RCC 7860 (cell line): ENCODE measurements around the gene SEL1L2.
A peak's percentile ranks its signal among the peaks of the same experiment; 100 is the strongest.

Experiments
- DNase-seq: peaks from one replicate; pipeline ENCODE4 v3.0.0-alpha.2; 2015; ENCODE audit warnings: low spot score
- FAIRE-seq: peaks from 2 replicates; lab custom pipeline; 2012; peaks lifted over from hg19 to GRCh38; lab: Jason Lieb, UNC

The SEL1L2 gene

DNA sequence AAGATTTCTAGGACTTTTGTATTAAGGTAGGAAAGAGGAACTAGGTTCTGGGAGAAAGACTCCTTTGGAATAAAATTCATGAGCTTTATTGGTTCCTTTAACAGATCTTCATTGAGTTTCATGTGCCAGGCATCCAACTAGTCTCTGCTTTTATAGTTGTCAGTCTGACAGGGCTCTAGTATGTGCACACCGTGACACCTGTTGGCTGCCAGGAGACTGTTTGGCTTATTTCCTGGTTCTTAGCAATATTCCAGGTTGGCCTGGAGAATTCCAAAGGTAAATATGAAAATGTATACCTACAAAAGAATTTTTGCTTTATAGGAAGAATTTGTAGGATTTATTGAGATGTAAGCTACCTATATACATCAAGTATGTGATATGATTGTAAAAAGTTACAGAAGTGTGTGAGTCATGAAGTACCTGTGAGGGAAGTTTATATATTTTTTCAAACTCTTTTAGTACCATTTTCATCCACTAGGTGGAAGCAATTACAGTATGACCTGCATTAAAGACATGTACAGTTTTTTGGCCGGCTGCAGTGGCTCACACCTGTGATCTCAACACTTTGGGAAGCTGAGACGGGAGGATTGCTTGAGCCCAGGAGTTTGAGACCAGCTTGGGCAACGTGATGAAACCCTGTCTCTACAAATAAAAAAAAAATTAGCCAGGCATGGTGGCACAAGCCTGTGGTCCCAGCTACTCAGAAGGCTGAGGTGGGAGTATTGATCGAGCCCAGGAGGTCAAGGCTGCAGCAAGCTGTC, 170.3 kb downstream of the SEL1L2 start:
- DNase-seq = peak; percentile 49
- FAIRE-seq = no peak

DNA sequence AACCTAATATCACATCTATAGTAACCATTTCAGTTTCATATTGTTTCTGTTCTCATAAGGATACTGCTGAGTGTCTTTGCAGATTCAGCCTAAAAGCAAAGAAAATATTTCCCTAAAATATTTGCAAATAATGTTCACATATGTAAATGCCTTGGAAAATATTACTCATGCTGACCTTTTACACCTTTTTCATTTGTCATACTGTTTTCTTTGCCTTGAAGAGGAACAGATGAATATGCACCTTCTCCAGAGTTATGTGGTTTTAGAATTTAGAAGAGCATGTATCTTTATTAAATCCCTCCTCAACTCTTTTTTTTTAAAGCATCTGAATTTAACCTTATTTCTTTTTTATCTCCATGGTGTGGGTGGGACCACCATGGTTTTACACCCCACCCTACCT, 173.1 kb downstream of the SEL1L2 start:
- DNase-seq (no peak), FAIRE-seq (no peak)

DNA sequence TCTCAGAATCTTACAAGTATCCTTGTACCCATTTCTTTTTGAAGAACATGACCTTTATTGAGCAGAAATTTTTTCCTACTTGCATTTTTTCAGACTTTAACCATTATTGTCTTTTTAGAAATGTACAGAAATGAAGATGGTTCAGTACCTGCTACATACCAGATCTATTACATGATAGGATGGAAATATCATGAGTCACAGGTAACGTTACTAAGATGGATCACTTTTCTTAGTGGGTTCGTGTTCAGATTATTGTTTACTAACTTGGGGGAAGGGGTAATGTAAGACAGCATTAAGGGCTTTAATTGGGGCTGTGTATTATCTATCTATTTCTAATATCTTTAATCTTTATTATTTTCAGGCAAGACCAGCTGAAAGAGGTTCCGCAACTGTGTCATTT, 173.7 kb downstream of the SEL1L2 start:
- no peak for FAIRE-seq
- no peak for DNase-seq

DNA sequence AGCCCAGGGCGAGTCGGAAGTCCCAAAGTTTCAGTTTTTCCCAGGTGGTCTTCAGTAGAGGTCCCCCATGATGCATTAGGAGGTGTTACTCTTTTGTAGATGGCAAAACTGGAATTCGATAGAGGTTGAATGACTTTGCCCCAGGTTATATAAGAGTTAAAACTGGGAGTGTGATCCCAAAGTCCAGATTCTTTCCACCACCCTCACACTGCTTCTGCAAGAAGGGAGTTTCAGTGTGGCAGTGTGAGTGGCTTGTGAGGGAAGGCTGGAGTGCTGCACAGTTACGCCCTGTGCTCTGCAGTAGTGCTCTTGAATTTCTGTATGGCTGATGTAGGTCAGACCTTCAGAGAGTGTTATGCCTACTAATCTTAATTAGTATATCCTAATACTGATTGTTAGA, 175.7 kb downstream of the SEL1L2 start:
- DNase-seq = no peak

DNA sequence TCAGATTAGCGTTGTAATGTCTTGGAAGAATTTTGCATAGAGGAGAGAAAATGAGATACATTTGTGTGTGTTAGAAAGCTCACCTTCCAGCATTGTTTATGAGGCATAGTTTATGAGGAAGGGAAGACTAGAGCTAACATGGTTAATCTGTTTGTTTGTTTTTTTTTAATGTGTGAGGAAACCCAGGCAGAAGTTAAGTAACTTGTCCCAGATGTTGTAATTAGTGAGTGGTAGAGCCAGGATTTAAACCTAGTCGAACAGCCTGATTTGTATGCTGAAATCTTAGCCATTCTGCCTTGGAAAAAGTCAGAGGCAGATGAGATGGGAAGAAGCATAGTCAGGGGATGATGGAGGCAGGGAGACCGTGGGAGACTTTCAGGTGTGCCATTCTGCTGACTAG, 176.5 kb downstream of the SEL1L2 start:
- FAIRE-seq (no peak), DNase-seq (no peak)

More for the DNA sequence above, 175.7 kb downstream of the SEL1L2 start:
- FAIRE-seq = no peak

DNA sequence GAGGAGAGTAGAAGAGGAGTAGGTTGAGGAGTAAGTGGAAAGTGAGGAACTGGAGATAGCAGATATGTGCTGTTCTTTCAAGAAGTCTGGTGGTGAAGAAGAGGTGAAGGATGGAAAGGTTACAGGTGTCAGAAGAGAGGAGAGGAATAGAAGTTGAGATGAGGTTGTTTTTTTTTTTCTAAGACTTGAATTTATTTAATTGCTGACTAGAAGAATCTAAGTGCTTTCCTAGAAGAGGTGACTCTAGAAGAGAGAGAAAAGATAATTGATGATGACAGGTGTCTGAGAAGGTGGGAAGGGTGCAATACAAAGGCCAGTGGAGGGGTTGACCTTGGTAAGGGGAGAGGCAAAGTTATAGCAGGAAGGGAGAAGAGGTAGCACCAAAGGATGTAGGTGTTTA, 180.0 kb downstream of the SEL1L2 start:
- no peak for FAIRE-seq

DNA sequence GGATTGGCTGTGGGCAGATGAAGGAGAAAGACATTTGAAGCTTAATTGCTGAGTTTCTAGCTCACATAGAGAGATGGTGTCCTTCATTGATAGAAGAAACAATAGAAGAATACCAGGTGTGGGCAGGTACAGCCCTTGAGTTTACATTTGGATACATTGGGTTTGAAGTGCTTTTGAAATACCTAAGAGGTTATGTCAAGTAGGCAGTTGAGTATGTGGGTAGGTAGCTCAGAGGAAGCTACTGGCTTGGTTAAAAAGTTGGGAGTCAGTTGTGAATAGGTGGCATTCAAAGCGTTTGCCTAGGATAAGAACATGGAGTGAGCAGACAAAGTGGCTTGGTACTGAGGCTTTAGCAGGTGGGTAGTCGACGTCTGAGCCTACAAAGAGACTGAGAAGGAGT, 180.6 kb downstream of the SEL1L2 start:
- FAIRE-seq (no peak), DNase-seq (no peak)

More for the DNA sequence above, 180.0 kb downstream of the SEL1L2 start:
- no peak for DNase-seq

DNA sequence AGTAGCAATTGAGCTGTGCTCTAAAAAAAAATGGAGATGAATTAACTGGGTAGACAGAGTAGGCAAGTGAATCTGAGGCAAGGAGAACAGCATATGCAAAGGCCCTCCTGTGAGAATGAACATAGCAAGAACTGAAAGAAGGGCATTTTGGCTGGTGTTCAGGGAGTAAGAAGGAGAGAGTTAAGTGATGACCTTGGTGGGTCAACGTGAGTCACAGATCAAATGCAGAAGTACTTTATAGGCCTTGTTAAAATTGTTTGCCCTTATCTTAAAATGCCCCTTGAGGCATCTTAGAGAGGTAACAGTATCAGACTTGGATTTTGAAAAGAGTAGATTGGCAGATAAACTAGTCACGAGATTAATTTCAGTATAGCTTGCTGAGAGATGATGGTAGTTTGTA, 181.0 kb downstream of the SEL1L2 start:
- DNase-seq (no peak), FAIRE-seq (no peak)

DNA sequence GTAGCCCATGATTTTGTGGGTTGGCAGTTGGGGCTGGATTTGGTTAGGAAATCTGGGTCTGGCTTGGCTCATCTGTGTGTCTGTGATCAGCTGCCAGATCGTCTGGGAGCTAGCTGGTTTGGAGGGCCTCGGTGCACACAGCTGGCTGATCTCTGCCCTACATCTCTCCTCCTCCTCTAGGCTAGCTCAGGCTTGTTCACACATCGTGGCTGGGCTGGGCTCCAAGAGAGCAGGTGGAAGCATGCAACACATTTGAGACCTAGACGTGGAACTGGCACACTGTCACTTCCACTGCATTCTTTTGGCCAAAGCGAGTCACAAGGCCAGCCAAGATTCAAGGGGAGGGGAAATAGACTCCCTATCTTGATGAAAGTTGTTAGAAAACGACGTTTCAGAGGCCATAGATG, 189.7 kb downstream of the SEL1L2 start:
- DNase-seq = peak; percentile 51
- no peak for FAIRE-seq

DNA sequence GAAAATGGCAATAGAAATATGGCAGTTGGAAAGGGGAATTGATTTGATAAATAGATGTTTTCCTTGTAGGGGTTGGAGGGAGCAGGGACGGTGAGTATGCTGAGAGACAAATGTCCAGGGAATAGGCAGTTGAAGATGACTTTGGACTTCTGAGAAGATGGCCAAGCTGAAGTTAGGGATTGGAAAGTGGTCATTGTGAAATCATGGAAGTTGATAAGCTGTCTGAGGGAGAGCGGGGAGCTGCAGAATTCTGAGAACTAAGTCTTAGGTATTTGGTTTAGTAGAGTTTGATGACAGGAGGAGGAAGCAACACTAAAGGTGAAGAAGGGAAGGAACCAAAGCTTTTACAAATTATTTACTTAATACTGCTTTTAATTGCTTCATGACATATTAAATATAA, 190.4 kb downstream of the SEL1L2 start:
- FAIRE-seq (no peak), DNase-seq (no peak)
